Measurements from ENCODE around the gene SH3RF1. TPM values are rescaled to one million over a fixed set of nuclear protein-coding genes. Genes with fewer than 3 reads are reported as not detected.

SH3RF1 gene
- total and polyA plus RNA-seq, 10 of the 15 experiments (the other 5 are each of a cell fraction or from before 2014, with no cell fraction given), result 4.5 to 22.5 (median 10.4) TPM

DNA sequence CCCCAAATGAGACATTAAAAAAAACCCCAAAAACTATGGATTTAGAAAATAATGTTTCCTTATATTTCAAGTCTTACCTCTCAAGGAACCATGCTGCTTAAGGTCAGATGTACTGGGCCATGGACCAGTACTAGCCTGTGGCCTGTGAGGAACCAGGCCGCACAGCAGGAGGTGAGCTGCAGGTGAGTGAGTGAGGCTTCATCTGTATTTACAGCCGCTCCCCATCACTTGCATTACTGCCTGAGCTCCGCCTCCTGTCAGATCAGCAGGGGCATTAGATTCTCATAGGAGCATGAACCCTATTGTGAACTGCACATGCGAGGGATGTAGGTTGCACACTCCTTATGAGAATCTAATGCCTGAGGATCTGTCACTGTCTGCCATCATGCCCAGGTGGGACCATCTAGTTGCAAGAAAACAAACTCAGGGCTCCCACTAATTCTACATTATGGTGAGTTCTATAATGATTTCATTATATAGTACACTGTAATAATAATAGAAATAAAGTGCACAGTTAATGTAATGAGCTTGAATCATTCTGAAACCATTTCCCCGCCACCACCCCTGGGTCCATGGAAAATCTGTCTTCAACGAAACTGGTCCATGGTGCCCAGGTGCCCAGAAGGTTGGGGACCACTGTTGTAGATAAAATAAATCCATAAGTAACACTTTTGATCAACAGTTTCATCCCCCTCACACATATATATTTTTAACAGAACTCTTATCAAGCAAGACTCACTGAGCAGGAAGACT, 155.4 kb downstream of the SH3RF1 start:
- BruUV-seq (replicated peaks), result no TSS peak
- 81% methylated on average over 6 of the region's 6 CpGs for WGBS (ENCODE audit: insufficient coverage, insufficient replicate concordance, low lambda C conversion rate, missing lambda C conversion rate)
- no peak overlapping the region for H3K27ac ChIP-seq (ENCODE audit: control insufficient read depth, insufficient read depth)
- H4K20me1 ChIP-seq (ENCODE audit: control insufficient read depth, insufficient read depth), result no peaks in the 10 kb centered on the region
- H3K4me3 ChIP-seq, result no peak overlapping the region
- in situ Hi-C loops (cut with MboI), result no loop called here
- FAIRE-seq (no peak), DNase-seq (ENCODE audit: low read depth, low spot score) (no peak), ATAC-seq (no peak)
- SMC1A ChIA-PET (ENCODE audit: uncharacterized antibody, unreplicated experiment), result interaction anchor here (0.6 to 1.2 kb wide), 5 partner anchors 19 to 406 kb away, joined by 3 to 4 read pairs (median 3); no protein-coding TSS in a partner anchor
- CTCF ChIA-PET, result interaction anchor here (1.0 to 1.5 kb wide), 3 partner anchors 122 to 370 kb away, joined by 3 to 6 read pairs (median 4); no protein-coding TSS in a partner anchor
- no peaks in the 10 kb centered on the region for H3K9me3 ChIP-seq (replicated peaks; ENCODE audit: control insufficient read depth, insufficient read depth, low read length)
- no peak overlapping the region for H3K4me2 ChIP-seq (ENCODE audit: control insufficient read depth, insufficient read depth)
- peaks cover 3 to 9% of the 10 kb centered on the region in 2 experiments; a peak in 3 of 4 replicates for H3K36me3 ChIP-seq (ENCODE audit: control insufficient read depth in 2 of 2, insufficient read depth in 2 of 2, low read length in 1 of 2)
- no peak overlapping the region for H3K9ac ChIP-seq (ENCODE audit: control insufficient read depth, insufficient read depth, low read length)
- no peaks in the 10 kb centered on the region for H3K79me2 ChIP-seq (ENCODE audit: control insufficient read depth, insufficient read depth, low read length)
- RAD21 ChIA-PET (ENCODE audit: unreplicated experiment), result interaction anchor here (1.1 kb wide), 2 partner anchors 17 to 323 kb away, joined by 3 to 4 read pairs; no protein-coding TSS in a partner anchor
- POLR2A ChIA-PET, result no interaction called here
- H2AFZ ChIP-seq (ENCODE audit: control insufficient read depth, low read depth, low read length), result no peak overlapping the region
- intact Hi-C loops (cut with micrococcal nuclease; ENCODE audit: unreplicated experiment), result no loop called here
- no peaks in the 10 kb centered on the region for H3K4me1 ChIP-seq (ENCODE audit: control insufficient read depth, insufficient read depth, low read length)
- no peaks in the 10 kb centered on the region for H3K27me3 ChIP-seq (replicated peaks in 1 of 2; ENCODE audit: control insufficient read depth in 2 of 2, insufficient read depth in 2 of 2, low read length in 1 of 2)
- TF ChIP-seq KLF5 (IDR thresholded peaks at IDR 0.05; ENCODE audit: partially characterized antibody) (no peak), SUPT20H (IDR thresholded peaks at IDR 0.05; ENCODE audit: borderline replicate concordance, control insufficient read depth, low read depth, low read length) (no peak), SPI1 (IDR thresholded peaks at IDR 0.05; ENCODE audit: borderline replicate concordance, insufficient read depth, low read depth, low read length) (no peak), ZSCAN29 (IDR thresholded peaks at IDR 0.05) (no peak), RBBP5 (conservative IDR thresholded peaks at IDR 0.05) (no peak), POLR2AphosphoS2 (IDR thresholded peaks at IDR 0.05; ENCODE audit: low read depth, low read length) (no peak), POLR2AphosphoS5 (IDR thresholded peaks at IDR 0.05; ENCODE audit: low read length) (no peak), PAX5 (IDR thresholded peaks at IDR 0.05; ENCODE audit: borderline replicate concordance, low read depth, low read length) (no peak), ZBED1 (IDR thresholded peaks at IDR 0.05; ENCODE audit: borderline replicate concordance) (no peak), CBFB (IDR thresholded peaks at IDR 0.05; ENCODE audit: low read depth) (no peak), MYC (IDR thresholded peaks at IDR 0.05; ENCODE audit: insufficient read depth, insufficient read length, insufficient replicate concordance, low read length, severe bottlenecking) (no peak)
- TF ChIP-seq, protein P1, sequence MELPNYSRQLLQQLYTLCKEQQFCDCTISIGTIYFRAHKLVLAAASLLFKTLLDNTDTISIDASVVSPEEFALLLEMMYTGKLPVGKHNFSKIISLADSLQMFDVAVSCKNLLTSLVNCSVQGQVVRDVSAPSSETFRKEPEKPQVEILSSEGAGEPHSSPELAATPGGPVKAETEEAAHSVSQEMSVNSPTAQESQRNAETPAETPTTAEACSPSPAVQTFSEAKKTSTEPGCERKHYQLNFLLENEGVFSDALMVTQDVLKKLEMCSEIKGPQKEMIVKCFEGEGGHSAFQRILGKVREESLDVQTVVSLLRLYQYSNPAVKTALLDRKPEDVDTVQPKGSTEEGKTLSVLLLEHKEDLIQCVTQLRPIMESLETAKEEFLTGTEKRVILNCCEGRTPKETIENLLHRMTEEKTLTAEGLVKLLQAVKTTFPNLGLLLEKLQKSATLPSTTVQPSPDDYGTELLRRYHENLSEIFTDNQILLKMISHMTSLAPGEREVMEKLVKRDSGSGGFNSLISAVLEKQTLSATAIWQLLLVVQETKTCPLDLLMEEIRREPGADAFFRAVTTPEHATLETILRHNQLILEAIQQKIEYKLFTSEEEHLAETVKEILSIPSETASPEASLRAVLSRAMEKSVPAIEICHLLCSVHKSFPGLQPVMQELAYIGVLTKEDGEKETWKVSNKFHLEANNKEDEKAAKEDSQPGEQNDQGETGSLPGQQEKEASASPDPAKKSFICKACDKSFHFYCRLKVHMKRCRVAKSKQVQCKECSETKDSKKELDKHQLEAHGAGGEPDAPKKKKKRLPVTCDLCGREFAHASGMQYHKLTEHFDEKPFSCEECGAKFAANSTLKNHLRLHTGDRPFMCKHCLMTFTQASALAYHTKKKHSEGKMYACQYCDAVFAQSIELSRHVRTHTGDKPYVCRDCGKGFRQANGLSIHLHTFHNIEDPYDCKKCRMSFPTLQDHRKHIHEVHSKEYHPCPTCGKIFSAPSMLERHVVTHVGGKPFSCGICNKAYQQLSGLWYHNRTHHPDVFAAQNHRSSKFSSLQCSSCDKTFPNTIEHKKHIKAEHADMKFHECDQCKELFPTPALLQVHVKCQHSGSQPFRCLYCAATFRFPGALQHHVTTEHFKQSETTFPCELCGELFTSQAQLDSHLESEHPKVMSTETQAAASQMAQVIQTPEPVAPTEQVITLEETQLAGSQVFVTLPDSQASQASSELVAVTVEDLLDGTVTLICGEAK (IDR thresholded peaks at IDR 0.05; ENCODE audit: borderline replicate concordance), result no peak
- TF ChIP-seq, protein P2, sequence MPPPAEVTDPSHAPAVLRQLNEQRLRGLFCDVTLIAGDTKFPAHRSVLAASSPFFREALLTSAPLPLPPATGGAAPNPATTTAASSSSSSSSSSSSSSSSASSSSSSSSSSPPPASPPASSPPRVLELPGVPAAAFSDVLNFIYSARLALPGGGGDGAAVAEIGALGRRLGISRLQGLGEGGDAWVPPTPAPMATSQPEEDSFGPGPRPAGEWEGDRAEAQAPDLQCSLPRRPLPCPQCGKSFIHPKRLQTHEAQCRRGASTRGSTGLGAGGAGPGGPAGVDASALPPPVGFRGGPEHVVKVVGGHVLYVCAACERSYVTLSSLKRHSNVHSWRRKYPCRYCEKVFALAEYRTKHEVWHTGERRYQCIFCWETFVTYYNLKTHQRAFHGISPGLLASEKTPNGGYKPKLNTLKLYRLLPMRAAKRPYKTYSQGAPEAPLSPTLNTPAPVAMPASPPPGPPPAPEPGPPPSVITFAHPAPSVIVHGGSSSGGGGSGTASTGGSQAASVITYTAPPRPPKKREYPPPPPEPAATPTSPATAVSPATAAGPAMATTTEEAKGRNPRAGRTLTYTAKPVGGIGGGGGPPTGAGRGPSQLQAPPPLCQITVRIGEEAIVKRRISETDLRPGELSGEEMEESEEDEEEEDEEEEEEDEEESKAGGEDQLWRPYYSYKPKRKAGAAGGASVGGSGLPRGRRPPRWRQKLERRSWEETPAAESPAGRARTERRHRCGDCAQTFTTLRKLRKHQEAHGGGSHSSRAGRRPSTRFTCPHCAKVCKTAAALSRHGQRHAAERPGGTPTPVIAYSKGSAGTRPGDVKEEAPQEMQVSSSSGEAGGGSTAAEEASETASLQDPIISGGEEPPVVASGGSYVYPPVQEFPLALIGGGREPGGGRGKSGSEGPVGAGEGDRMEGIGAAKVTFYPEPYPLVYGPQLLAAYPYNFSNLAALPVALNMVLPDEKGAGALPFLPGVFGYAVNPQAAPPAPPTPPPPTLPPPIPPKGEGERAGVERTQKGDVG (CRISPR knock-in tag; IDR thresholded peaks at IDR 0.05), result no peak

All from GM12878 (cell line).